Skeletal muscle cell (primary cell): ENCODE data around the gene RALGAPB.
"Not testable (repeated sequence)": the region's sequence is repeated elsewhere in the genome, so short reads cannot be mapped to it uniquely, and the experiment has no call there.

Source experiments
- DNase-seq: peaks from one replicate; pipeline ENCODE4 v3.0.0-alpha.2; 2010; ENCODE audit warnings: low read depth
- H3K4me3 ChIP-seq: 2 replicates; pipeline ENCODE4 v1.5.1; 2011; ENCODE audit warnings: low read depth, mild to moderate bottlenecking, control low read depth, low read length, moderate library complexity

Gene RALGAPB

DNA sequence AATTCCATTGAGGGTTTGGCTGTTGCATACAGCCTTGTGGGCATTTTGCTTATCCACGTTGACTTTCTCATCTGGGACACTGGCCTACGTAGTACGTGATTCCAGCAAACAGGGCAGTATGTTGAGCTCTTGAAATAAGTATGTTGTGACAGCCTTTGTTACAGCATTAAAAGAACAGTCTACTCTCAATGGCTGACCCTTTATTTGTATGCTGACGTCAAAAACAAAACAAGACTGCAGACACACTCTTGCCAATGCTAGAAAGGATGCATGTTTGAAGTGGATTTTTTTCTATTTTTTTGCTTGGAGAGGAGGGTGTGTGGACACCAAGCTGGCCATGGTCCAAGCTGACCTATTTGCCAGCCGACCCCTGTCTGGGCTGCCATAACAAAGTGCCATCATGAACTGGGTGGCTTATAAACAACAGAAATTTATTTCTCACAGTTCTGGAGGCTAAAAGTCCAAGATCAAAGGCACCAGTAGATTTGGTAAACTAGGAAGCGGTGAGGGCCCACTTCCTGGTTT is 26.7 kb upstream of the RALGAPB start:
- H3K4me3 ChIP-seq = peak overlapping the region; percentile 97
- no peak for DNase-seq

DNA sequence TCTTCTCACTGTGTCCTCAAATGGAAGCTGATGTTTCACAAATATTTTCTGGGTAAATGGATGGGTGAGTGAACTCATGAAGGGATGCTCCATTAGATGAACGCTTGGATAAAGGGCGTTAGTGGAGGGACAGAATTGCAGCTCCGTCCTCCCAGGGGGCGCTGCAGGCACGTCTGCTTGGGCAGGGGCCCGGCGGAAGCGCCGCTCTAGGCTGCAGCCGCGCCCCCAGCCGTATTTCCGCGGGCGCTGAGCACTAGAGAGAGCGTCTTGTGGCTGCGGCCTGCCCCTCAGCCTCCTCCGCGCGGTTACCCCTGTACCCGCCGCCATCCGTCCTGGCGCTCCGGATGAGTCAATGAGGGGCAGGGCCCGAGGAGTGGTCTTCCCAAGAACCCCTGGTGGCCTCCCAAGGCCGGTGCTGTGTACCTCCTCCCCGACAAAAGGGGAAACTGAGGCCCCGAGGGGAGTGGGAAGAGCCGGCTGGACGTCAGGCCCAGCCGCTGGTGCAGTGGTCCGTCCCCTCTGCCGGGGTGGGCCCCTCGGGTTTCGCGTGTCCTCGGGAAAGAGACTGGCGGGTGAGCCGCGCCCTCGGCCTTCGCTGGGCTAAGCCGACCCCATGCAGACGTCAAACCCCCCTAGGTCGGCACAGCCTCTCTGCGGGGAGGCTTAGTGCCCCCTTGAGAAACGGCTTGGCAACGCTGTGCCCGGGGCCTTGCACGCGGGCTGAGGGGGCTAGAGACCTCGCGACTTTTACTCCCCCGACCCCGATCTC is 26.0 kb upstream of the RALGAPB start:
- DNase-seq = peak; percentile 91
- H3K4me3 ChIP-seq = peak overlapping the region; percentile 97

DNA sequence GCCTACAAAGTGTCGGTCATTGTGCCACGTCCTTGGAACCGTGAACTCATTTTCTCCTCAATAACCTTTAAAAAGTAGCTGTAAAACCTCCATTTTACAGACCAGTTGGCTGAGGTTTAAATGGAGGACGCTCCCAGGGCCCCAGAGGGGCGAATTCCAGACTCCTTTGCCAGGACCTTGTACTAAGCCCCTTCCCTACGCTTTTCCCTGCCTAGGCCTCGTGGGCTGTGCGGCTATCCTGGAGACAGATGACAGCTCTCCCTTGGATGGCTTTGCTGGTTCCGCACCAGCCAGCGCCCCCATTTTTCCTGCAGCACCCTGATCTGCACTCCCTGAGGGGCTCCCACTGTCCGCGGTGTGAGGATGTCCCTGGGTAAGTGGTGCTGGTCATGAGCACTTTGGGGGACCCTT is 25.4 kb upstream of the RALGAPB start:
- H3K4me3 ChIP-seq = peak overlapping the region; percentile 97
- DNase-seq = no peak

DNA sequence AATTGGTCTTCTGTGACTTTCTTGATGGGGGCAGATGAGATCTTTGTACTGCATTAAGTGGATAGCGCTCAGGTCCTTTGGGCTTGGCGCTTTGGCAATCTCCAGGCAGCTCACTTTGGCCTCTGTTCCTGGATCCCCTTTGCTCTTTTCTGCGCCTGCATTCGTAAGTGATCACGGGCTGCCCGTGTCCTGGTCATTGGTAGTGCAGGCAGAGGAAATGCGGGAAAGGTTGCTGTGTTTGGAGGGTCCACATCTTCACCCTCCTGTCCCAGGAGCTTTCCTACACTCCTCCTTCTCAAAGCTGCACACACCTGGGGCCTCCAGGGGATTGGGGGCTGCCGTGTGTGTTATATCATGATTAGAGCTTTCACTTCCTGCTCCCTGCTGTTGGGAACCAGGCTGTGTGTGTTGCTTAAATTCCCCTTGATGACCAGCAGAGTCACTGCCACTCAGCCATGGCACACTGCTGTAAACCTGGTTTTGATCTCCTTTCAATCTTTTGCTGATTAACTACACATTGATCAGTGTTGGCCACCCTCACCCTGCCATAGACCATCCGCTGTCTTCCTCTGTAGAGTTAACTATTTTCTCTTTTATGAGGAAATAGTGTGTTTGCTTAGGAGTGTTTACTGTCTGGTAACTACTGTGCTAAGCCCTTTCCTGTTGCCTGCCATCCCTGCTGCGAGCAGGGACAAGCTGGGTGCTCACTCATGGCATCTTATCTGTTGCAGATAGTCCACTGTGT is 24.5 kb upstream of the RALGAPB start:
- no peak overlapping the region for H3K4me3 ChIP-seq
- DNase-seq = no peak

DNA sequence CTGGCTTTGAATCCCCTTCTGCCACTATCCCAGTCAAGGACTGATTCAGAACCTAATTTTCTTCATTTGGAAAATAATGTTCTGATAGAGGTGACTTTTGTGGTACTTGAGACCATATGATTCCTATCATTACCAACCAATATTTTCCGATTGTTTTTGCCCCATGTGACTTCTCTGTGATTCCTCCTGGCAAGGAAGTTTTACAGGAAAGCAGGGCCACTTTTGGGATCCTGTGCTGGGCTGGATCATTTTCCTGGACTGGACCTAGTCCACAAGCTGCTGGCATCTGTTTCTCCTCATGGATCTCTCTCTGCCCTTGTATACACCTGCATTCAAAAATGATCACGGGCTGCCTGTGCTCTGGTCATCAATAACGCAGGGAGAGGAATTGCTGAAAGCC is 23.6 kb upstream of the RALGAPB start:
- no peak for DNase-seq
- H3K4me3 ChIP-seq = no peak overlapping the region

DNA sequence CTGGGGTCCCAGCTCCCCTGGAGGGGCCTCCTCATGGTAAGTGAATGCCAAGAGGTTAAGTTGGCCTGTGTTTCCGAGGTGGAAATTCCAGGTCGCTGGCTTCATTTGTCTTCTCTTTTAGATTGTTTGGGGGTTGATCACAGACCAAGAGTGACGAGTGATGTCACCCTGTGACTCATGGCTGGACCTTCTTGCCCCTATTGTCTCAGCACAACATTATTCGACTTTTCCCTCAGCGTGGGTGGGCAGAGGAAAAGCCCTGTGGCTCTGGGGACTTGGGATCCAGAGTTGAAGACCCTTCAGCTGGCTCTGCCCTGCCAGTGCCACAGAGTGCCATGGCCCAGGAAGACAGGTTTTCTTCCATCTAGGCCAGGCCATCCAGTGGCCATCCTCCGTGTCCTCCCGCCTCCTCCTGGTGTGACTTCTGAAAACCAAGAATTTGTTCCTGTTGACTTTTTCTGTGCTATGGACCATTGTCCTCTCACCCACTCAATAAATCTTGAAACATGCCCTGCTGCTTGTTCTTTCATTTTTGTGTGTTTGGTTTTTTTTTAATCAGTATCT is 22.1 kb upstream of the RALGAPB start:
- no peak for DNase-seq
- H3K4me3 ChIP-seq = no peak overlapping the region

DNA sequence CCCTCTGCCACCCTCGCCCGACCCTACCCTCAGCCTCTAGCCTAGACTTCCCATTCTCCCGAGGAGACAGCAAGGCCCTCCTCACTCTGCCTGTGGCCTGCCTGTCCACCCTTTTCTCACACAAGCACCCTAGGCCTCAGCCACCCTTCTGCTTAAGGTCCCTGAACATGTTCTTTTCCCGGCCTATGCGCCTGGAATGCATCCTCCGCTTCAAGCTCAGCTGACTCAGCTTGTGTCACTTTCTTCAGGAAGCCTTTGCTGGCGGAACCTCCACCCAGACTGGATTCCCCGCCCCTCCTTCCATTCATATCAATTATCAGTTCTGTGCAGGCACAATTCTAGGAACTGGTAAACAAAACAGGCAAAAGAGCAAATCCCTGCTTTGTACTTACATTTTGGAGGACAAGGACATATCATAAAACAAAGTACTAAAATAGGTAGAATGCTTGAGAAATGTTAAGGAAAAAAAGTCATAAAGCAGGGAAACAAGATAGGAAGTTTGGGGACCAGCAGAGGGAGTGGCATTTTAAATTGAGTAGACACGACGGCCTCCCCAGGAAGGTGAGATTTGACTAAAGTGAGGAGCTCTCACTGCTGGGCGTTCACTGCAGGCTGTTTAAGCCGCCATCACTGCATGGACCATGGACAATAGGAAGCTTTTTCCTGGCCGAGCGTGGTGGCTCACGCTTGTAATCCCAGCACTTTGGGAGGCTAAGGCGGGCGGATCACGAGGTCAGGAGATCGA is 19.6 kb upstream of the RALGAPB start:
- no peak overlapping the region for H3K4me3 ChIP-seq
- peak; percentile 36 for DNase-seq

DNA sequence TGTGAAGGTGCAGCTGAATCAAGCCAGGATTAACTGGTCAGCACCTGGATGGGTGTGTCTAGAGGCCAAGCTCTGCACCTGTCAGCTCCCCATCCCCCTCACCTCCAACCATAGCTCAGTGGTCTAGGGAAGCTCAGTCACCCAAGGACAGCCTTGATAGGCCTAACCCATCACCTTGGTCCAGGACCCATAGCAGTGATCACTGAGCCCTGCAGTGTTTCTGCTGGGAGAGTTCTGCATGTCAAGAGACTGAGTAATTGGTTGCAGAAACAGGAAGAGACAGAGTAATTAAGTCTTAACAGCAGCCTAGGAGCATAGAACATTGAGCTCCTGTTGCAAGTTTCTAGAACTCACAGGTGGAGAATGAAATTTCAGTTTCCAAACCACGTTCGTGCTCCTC is 18.7 kb upstream of the RALGAPB start:
- H3K4me3 ChIP-seq = no peak overlapping the region
- no peak for DNase-seq

DNA sequence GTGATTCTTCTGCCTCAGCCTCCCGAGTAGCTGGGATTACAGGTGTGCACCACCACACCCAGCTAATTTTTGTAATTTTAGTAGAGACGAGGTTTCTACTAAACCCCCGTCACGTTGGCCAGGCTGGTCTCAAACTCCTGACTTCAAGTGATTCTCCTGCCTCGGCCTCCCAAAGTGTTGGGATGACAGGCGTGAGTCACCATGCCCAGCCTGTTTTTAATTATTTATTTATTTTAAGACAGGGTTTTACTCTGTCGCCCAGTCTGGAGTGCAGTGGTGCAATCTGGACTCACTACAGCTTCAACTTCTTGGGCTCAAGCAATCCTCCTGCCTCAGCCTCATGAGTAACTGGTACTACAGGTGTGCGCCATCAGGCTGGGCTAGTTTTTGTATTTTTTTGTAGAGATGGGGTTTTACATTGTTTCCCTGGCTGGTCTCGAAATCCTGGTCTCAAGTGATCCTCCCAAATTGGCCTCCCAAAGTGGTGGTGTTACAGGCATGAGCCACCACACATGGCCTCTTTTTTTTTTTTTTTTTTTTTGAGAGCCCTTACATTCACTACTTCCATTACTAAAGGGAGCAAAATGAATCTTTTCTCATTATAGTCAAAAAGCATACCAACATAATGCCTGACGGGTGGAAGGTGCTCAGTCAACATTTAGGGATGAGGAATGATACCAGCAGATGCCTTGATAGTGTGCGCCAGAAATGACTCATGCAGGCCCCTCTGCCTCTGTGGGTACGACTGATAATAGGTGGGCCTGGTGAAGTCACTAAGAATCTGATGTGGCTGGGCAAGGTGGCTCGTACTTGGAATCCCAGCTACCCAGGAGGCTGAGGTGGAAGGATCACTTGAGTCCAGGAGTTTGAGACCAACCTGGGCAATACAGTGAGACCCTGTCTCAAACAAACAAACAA is 17.8 kb upstream of the RALGAPB start:
- DNase-seq = no peak

DNA sequence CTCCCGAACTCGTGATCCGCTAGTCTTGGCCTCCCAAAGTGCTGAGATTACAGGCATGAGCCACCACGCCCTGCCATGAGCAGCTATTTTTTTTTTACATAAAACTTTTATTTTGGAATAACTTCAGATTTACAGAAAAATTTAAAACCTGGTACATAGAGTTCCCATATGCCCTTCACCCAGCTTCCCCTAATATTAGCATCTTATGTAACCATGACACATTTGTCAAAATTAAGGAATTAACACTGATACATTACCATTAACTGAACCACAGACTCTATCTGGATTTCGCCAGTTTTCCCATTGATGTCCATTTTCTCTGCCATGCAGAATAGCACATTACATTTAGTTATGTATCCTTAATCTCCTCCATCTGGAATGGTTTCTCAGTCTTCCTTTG is 14.3 kb upstream of the RALGAPB start:
- H3K4me3 ChIP-seq = no peak overlapping the region
- no peak for DNase-seq

More for the DNA sequence above, 17.8 kb upstream of the RALGAPB start:
- no peak overlapping the region for H3K4me3 ChIP-seq

DNA sequence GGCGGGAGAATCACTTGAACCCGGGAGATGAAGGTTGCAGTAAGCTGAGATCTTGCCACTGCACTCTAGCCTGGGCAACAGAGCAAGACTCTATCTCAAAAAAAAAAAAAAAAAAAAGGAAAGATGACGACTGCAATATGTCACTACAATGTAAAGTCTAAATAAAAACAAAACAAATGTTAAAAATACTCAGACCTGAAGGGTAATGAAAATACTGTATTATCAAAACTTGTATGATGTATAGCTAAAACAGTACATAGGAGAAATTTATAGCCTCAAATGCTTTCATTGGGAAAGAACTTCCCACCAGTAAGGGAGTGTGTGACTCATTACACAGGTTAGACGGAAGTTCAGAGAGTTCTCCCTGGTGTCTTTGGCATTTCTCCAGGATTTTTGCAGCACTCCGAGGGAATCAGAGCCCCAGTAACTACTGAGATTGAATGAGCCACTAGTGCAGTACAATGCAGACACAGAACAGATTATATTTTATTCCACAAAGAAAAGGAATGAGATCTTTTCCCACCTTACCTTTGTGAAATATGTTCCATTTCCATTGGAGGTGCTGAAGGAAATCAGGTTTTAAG is 12.5 kb upstream of the RALGAPB start:
- H3K4me3 ChIP-seq = no peak overlapping the region
- DNase-seq = peak; percentile 78

DNA sequence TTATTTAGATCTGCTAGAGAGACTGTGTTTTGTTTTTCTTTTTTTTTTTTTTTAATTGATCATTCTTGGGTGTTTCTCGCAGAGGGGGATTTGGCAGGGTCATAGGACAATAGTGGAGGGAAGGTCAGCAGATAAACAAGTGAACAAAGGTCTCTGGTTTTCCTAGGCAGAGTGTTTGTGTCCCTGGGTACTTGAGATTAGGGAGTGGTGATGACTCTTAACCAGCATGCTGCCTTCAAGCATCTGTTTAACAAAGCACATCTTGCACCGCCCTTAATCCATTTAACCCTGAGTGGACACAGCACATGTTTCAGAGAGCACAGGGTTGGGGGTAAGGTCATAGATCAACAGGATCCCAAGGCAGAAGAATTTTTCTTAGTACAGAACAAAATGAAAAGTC is 12.0 kb upstream of the RALGAPB start:
- H3K4me3 ChIP-seq, DNase-seq: not testable (repeated sequence)

DNA sequence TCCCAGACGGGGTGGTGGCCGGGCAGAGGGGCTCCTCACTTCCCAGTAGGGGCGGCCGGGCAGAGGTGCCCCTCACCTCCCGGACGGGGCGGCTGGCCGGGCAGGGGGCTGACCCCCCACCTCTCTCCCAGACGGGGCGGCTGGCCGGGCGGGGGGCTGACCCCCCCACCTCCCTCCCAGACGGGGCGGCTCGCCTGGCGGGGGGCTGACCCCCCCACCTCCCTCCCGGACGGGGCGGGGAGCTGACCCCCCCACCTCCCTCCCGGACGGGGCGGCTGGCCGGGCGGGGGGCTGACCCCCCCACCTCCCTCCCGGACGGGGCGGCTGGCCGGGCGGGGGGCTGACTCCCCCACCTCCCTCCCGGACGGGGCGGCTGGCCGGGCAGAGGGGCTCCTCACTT is 11.5 kb upstream of the RALGAPB start:
- DNase-seq, H3K4me3 ChIP-seq: not testable (repeated sequence)

DNA sequence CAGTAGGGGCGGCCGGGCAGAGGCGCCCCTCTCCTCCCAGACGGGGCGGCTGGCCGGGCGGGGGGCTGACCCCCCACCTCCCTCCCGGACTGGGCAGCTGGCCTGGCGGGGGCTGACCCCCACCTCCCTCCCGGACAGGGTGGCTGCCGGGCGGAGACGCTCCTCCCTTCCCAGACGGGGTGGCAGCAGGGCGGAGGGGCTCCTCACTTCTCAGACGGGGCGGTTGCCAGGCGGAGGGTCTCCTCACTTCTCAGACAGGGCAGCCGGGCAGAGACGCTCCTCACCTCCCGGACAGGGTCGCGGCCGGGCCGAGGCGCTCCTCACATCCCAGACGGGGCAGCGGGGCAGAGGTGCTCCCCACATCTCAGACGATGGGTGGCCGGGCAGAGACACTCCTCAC is 11.1 kb upstream of the RALGAPB start:
- H3K4me3 ChIP-seq = not testable (repeated sequence)

DNA sequence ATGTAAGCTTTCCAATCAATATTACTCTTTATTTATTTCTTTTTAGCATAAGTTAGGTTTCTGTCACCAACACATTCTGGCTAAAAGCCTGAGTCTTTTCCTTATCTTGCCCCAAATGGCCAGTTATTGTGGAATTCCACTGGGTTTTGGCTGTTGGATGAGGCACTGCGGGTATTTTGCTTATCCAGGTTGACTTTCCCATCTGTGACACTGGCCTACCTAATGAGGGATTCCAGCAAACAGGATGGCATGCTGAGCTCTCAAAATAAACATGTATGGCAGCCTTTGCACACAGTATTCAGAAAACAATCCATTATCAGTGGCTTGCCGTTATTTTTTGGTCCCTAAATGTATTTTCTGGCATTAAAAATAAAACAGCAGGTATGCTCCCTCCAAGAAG is 6.5 kb upstream of the RALGAPB start:
- no peak overlapping the region for H3K4me3 ChIP-seq
- no peak for DNase-seq

More for the DNA sequence above, 11.1 kb upstream of the RALGAPB start:
- DNase-seq = not testable (repeated sequence)

DNA sequence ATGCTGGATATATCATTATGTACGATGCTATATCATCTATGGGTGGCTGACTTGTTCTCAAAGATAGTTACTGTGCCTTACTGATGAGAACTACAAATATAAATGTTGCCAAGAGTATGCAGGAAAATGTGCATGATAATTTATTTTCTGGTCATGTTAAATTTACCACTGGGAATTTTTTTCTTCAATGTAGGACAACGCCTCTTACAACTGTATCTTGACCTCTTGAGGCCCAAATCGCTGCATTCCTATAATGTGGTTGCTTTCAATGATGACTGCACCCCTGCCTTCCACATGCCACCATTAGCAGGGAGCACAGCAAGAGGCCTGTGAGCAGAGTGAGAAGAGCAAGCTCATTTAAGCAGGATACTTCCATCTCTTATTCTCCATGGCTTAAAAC is 5.7 kb upstream of the RALGAPB start:
- H3K4me3 ChIP-seq = no peak overlapping the region
- no peak for DNase-seq

DNA sequence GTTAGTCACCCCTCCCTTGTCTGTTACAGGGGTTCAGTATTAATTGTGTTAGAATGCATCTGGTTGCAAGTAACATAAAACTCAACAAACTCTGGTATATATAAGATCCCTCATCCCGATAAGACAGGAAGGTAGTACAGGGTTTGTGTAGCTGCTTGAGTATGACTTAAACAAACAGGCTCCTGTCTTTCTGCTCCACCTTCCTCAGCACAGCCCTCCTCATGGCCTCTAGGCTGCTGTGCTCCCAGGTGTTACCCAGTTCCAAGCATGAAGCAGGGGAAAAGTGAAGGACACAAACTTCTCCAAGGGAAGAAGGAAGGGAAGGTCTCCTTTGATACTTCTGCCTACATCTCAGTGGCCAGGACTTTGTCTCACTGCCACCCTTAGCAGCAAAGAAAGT is 1.4 kb upstream of the RALGAPB start:
- no peak for DNase-seq
- H3K4me3 ChIP-seq = no peak overlapping the region

DNA sequence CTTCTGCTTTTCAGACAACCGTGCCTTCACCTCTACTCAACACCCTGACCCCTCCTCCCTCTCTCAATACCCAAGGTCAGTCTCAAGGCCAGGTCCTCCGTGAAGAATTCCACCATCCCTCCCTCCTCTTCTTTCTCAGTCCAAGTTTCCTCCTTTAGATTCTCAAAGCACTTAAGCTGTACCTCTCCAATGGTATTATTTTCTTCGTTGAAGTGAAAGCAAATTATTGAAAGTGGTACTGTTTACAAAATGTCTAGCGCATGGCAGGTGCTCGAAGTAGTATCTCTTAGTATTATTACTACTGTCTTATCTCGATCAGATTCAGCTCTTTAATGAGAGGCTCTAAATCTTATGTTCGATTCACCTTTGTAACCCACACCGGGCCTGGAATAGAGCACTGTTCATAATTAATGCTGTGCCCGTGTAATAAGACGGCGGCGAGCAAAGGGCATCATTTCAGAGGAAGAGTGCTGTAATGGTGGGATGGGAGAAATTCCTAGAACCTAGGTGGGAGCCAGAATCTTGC is 593 bp upstream of the RALGAPB start:
- DNase-seq = no peak
- peak overlapping the region; percentile 89 for H3K4me3 ChIP-seq
